GM18502 (cell line): ENCODE measurements around the gene PTK6.

Experiments used
- ATAC-seq: cut with Tn5 transposase; IDR thresholded peaks from one replicate; pipeline ENCODE4 v1.9.1; 2021; ENCODE audit warnings: mild to moderate bottlenecking; ENCODE audit not compliant: unreplicated experiment, poor library complexity

Gene PTK6

GRCh38 chr20:63545814-63546213 is 8.6 kb upstream of the PTK6 start:
- no peak for ATAC-seq

GRCh38 chr20:63544958-63545516 is 7.9 kb upstream of the PTK6 start:
- no peak for ATAC-seq

- ATAC-seq = no peak
Observed at GRCh38 chr20:63544241-63544957, 7.2 kb upstream of the PTK6 start.

GRCh38 chr20:63543733-63544132 is 6.6 kb upstream of the PTK6 start:
- ATAC-seq = no peak

GRCh38 chr20:63543131-63543530 is 6.0 kb upstream of the PTK6 start:
- no peak for ATAC-seq

GRCh38 chr20:63542696-63543095 is 5.5 kb upstream of the PTK6 start:
- ATAC-seq = no peak

- ATAC-seq = no peak
Observed at GRCh38 chr20:63542031-63542559, 4.9 kb upstream of the PTK6 start.

GRCh38 chr20:63541371-63541770 is 4.2 kb upstream of the PTK6 start:
- no peak for ATAC-seq

GRCh38 chr20:63540417-63541186 is 3.4 kb upstream of the PTK6 start:
- ATAC-seq = no peak

- no peak for ATAC-seq
Observed at GRCh38 chr20:63539441-63540370, 2.5 kb upstream of the PTK6 start.

- no peak for ATAC-seq
Observed at GRCh38 chr20:63539092-63539430, 1.9 kb upstream of the PTK6 start.

- no peak for ATAC-seq
Observed at GRCh38 chr20:63538204-63539091, 1.3 kb upstream of the PTK6 start.

- ATAC-seq = peak; percentile 78
Observed at GRCh38 chr20:63537525-63538203, 488 bp upstream of the PTK6 start.

GRCh38 chr20:63536241-63536977 is 767 bp downstream of the PTK6 start:
- ATAC-seq = no peak

- no peak for ATAC-seq
Observed at GRCh38 chr20:63534831-63535651, 2.1 kb downstream of the PTK6 start.

- ATAC-seq = no peak
Observed at GRCh38 chr20:63534427-63534830, 2.7 kb downstream of the PTK6 start.

- no peak for ATAC-seq
Observed at GRCh38 chr20:63533871-63534393, 3.2 kb downstream of the PTK6 start.
